ENCODE data around the gene RNASEH2A. TPM values are rescaled to one million over a fixed set of nuclear protein-coding genes. Genes with fewer than 3 reads are reported as not detected.

RNASEH2A gene
- total and polyA plus RNA-seq, 2 of the 13 experiments (the other 11 are each of a cell fraction or from before 2014, with no cell fraction given), result 25.1 to 35.8 TPM

DNA sequence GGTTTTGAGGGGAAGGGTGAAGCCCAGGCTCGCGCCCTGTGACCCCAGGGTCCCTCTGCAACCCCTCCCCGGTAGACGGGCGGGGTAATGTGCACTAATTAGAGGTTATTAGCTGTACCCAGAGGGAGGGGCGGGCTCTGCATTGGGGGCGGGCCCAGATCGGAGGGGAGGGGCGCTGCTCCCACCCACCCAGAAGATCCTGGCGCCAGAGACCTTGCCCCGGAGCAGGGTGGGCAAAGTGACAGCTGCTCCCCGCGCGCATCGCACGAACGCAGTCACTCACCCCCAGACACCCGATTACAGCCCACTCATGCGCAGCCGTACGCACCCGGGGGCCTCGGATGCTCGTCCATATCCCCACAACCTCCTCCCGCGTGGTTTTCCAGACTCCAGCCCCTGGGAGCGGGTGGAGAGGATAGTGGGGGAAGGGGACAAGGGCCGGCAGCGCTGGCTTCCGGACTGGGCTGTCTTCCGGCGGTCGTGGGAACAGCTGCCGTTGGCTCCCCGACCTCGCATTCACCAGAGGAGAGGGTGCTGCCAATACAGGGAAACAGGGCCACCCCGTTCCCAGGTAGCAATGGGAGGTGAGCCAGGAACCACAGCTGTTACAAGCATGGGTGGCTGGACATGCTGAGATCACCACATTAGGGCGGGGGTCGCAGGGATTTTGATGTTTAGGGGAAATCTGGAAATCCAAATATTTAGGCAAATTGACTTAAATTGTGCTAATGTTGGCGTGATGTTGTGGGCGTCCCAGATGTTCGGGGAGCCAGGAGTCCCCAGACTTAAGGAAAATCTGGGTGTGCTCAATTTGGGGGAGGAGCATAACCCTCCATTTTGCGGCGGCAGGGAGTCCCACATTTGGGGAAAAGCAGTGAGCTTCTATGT, 28.1 kb upstream of the RNASEH2A start (continued):
- TF ChIP-seq, protein P1, sequence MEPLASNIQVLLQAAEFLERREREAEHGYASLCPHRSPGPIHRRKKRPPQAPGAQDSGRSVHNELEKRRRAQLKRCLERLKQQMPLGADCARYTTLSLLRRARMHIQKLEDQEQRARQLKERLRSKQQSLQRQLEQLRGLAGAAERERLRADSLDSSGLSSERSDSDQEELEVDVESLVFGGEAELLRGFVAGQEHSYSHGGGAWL (CRISPR knock-in tag; IDR thresholded peaks at IDR 0.05), result no peak
- TF ChIP-seq, protein P2, sequence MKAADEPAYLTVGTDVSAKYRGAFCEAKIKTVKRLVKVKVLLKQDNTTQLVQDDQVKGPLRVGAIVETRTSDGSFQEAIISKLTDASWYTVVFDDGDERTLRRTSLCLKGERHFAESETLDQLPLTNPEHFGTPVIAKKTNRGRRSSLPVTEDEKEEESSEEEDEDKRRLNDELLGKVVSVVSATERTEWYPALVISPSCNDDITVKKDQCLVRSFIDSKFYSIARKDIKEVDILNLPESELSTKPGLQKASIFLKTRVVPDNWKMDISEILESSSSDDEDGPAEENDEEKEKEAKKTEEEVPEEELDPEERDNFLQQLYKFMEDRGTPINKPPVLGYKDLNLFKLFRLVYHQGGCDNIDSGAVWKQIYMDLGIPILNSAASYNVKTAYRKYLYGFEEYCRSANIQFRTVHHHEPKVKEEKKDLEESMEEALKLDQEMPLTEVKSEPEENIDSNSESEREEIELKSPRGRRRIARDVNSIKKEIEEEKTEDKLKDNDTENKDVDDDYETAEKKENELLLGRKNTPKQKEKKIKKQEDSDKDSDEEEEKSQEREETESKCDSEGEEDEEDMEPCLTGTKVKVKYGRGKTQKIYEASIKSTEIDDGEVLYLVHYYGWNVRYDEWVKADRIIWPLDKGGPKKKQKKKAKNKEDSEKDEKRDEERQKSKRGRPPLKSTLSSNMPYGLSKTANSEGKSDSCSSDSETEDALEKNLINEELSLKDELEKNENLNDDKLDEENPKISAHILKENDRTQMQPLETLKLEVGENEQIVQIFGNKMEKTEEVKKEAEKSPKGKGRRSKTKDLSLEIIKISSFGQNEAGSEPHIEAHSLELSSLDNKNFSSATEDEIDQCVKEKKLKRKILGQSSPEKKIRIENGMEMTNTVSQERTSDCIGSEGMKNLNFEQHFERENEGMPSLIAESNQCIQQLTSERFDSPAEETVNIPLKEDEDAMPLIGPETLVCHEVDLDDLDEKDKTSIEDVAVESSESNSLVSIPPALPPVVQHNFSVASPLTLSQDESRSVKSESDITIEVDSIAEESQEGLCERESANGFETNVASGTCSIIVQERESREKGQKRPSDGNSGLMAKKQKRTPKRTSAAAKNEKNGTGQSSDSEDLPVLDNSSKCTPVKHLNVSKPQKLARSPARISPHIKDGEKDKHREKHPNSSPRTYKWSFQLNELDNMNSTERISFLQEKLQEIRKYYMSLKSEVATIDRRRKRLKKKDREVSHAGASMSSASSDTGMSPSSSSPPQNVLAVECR (CRISPR knock-in tag; IDR thresholded peaks at IDR 0.05; ENCODE audit: borderline replicate concordance), result peak; percentile 46
- no peak for TF ChIP-seq ELF4 (CRISPR knock-in tag; IDR thresholded peaks at IDR 0.05; ENCODE audit: borderline replicate concordance)
- TF ChIP-seq RARA (CRISPR knock-in tag; IDR thresholded peaks at IDR 0.05), result 0 out of 2 replicates have a peak, but pooled peaks have one; percentile 7
- TF ChIP-seq KDM3A (CRISPR knock-in tag; IDR thresholded peaks at IDR 0.05; ENCODE audit: low read depth), result peak; percentile 48; the same call in 1 of the 2 replicates
- TF ChIP-seq THAP11 (CRISPR knock-in tag; IDR thresholded peaks at IDR 0.05), result peak; percentile 43; the same call in 1 of the 2 replicates
- TF ChIP-seq MEIS2 (CRISPR knock-in tag; IDR thresholded peaks at IDR 0.05), result peak; percentile 47; the same call in 1 of the 2 replicates
- TF ChIP-seq, protein P3, sequence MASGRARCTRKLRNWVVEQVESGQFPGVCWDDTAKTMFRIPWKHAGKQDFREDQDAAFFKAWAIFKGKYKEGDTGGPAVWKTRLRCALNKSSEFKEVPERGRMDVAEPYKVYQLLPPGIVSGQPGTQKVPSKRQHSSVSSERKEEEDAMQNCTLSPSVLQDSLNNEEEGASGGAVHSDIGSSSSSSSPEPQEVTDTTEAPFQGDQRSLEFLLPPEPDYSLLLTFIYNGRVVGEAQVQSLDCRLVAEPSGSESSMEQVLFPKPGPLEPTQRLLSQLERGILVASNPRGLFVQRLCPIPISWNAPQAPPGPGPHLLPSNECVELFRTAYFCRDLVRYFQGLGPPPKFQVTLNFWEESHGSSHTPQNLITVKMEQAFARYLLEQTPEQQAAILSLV (CRISPR knock-in tag; IDR thresholded peaks at IDR 0.05; ENCODE audit: borderline replicate concordance), result 0 out of 2 replicates have a peak, but pooled peaks have one; percentile 24
- TF ChIP-seq, protein P4, sequence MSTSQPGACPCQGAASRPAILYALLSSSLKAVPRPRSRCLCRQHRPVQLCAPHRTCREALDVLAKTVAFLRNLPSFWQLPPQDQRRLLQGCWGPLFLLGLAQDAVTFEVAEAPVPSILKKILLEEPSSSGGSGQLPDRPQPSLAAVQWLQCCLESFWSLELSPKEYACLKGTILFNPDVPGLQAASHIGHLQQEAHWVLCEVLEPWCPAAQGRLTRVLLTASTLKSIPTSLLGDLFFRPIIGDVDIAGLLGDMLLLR (CRISPR knock-in tag; IDR thresholded peaks at IDR 0.05), result 0 out of 2 replicates have a peak, but pooled peaks have one; percentile 32
- TF ChIP-seq, protein P5, sequence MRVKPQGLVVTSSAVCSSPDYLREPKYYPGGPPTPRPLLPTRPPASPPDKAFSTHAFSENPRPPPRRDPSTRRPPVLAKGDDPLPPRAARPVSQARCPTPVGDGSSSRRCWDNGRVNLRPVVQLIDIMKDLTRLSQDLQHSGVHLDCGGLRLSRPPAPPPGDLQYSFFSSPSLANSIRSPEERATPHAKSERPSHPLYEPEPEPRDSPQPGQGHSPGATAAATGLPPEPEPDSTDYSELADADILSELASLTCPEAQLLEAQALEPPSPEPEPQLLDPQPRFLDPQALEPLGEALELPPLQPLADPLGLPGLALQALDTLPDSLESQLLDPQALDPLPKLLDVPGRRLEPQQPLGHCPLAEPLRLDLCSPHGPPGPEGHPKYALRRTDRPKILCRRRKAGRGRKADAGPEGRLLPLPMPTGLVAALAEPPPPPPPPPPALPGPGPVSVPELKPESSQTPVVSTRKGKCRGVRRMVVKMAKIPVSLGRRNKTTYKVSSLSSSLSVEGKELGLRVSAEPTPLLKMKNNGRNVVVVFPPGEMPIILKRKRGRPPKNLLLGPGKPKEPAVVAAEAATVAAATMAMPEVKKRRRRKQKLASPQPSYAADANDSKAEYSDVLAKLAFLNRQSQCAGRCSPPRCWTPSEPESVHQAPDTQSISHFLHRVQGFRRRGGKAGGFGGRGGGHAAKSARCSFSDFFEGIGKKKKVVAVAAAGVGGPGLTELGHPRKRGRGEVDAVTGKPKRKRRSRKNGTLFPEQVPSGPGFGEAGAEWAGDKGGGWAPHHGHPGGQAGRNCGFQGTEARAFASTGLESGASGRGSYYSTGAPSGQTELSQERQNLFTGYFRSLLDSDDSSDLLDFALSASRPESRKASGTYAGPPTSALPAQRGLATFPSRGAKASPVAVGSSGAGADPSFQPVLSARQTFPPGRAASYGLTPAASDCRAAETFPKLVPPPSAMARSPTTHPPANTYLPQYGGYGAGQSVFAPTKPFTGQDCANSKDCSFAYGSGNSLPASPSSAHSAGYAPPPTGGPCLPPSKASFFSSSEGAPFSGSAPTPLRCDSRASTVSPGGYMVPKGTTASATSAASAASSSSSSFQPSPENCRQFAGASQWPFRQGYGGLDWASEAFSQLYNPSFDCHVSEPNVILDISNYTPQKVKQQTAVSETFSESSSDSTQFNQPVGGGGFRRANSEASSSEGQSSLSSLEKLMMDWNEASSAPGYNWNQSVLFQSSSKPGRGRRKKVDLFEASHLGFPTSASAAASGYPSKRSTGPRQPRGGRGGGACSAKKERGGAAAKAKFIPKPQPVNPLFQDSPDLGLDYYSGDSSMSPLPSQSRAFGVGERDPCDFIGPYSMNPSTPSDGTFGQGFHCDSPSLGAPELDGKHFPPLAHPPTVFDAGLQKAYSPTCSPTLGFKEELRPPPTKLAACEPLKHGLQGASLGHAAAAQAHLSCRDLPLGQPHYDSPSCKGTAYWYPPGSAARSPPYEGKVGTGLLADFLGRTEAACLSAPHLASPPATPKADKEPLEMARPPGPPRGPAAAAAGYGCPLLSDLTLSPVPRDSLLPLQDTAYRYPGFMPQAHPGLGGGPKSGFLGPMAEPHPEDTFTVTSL (CRISPR knock-in tag; IDR thresholded peaks at IDR 0.05; ENCODE audit: borderline replicate concordance), result no peak
- no peak for TF ChIP-seq SUZ12 (IDR thresholded peaks at IDR 0.05; ENCODE audit: low read depth, low read length)
- TF ChIP-seq ETV5 (CRISPR knock-in tag; IDR thresholded peaks at IDR 0.05; ENCODE audit: borderline replicate concordance), result peak; percentile 89
- TF ChIP-seq TBP (CRISPR knock-in tag; IDR thresholded peaks at IDR 0.05), result no peak
- TF ChIP-seq NFYC (CRISPR knock-in tag; IDR thresholded peaks at IDR 0.05), result no peak; the same call in 1 of the 2 replicates
- TF ChIP-seq SAP130 (CRISPR knock-in tag; IDR thresholded peaks at IDR 0.05; ENCODE audit: low read depth), result peak; percentile 65; the same call in 1 of the 2 replicates
